GM23248 (cell line): ENCODE data around the gene SUCLG1.

ENCODE experiments used
- EZH2 ChIP-seq: fragments of 200-600 bp; sonication (generic); IDR thresholded peaks from 2 replicates; pipeline ENCODE4 v1.6.1; 2018; ENCODE audit warnings: antibody characterized with exemption, mild to moderate bottlenecking; ENCODE audit not compliant: insufficient read depth, poor library complexity, severe bottlenecking
- EZH2phosphoT487 ChIP-seq: fragments of 200-600 bp; sonication (generic); IDR thresholded peaks from 2 replicates; pipeline ENCODE4 v1.6.1; 2018; ENCODE audit warnings: antibody characterized with exemption, moderate library complexity, mild to moderate bottlenecking, low read depth; ENCODE audit not compliant: insufficient read depth

DNA sequence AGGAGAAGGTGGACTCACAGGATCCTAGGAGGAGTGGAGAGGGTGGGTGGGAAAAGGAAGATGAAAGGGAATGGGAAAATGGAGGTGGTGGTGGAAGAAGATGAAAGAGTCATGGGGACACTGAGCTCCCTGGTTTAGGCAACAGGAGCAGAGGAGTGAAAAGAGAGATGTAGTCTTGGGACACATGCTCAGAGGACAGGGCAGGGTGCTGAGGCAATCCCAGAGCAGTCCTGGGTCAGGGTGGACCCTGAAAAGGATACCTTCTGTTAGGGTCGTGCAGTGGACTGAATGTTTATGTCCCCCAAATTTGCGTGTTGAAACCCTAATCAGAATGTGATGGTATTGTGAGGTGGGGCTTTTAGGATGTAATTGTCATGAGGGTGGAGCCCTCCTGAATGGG is 37.9 kb downstream of the SUCLG1 start:
- TF ChIP-seq EZH2phosphoT487 (no peak), EZH2 (no peak)
